GM23338 (cell line): ENCODE data around the gene UGCG. TPM values are rescaled to one million over a fixed set of nuclear protein-coding genes. Genes with fewer than 3 reads are reported as not detected.

Experiments
- ATAC-seq: fragments of 200-7000 bp; cut with Tn5 transposase; 3 replicates; pipeline ENCODE4 v1.9.1; 2020
- DNase-seq: peaks from one replicate; pipeline ENCODE4 v3.0.0-alpha.2; 2015; ENCODE audit warnings: low spot score
- H2AFZ ChIP-seq: fragments of 200-600 bp; sonication (generic); 2 replicates; pipeline ENCODE4 v1.8.0; 2016; ENCODE audit warnings: antibody characterized with exemption, mild to moderate bottlenecking, moderate library complexity
- H3F3A ChIP-seq: fragments of 200-600 bp; sonication (generic); replicated peaks from 2 replicates; pipeline ENCODE4 v1.8.0; 2017; ENCODE audit warnings: antibody characterized with exemption, mixed run types, low read depth
- H3K27ac ChIP-seq: fragments of 200-600 bp; sonication (generic); 2 replicates; pipeline ENCODE4 v1.6.1; 2016; ENCODE audit warnings: low read depth
- H3K27me3 ChIP-seq: fragments of 200-600 bp; sonication (generic); 2 replicates; pipeline ENCODE4 v1.8.0; 2016; ENCODE audit warnings: mild to moderate bottlenecking, mixed run types, moderate library complexity; ENCODE audit not compliant: insufficient read depth
- H3K36me3 ChIP-seq: fragments of 200-600 bp; sonication (generic); 2 replicates; pipeline ENCODE4 v1.8.0; 2016; ENCODE audit warnings: mild to moderate bottlenecking; ENCODE audit not compliant: insufficient read depth
- H3K4me1 ChIP-seq: fragments of 200-600 bp; sonication (generic); 2 replicates; pipeline ENCODE4 v1.8.0; 2016; ENCODE audit warnings: mild to moderate bottlenecking, moderate library complexity; ENCODE audit not compliant: insufficient read depth
- H3K4me2 ChIP-seq: fragments of 200-600 bp; sonication (generic); 2 replicates; pipeline ENCODE4 v1.7.1; 2017; ENCODE audit warnings: mixed run types
- H3K4me3 ChIP-seq: fragments of 200-600 bp; sonication (generic); 2 replicates; pipeline ENCODE4 v1.6.1; 2016; ENCODE audit warnings: mixed run types
- H3K79me2 ChIP-seq: fragments of 200-600 bp; sonication (generic); replicated peaks from 2 replicates; pipeline ENCODE4 v1.8.0; 2017; ENCODE audit warnings: mild to moderate bottlenecking; ENCODE audit not compliant: insufficient read depth
- H3K9me2 ChIP-seq: fragments of 200-600 bp; sonication (generic); 2 replicates; pipeline ENCODE4 v1.8.0; 2017; ENCODE audit not compliant: insufficient read depth
- H4K20me1 ChIP-seq: fragments of 200-600 bp; sonication (generic); replicated peaks from 2 replicates; pipeline ENCODE4 v1.8.0; 2017; ENCODE audit warnings: mild to moderate bottlenecking; ENCODE audit not compliant: insufficient read depth
- H3K27ac Mint-ChIP-seq: 2 replicates; pipeline ENCODE4 v1.8.0; 2020; ENCODE audit warnings: inconsistent platforms, mild to moderate bottlenecking, moderate library complexity, mixed read lengths
- H3K27me3 Mint-ChIP-seq: 3 replicates; pipeline ENCODE4 v1.8.0; 2022; ENCODE audit warnings: low read depth, mild to moderate bottlenecking, moderate library complexity, mixed read lengths, inconsistent platforms; ENCODE audit not compliant: insufficient read depth, poor library complexity
- H3K36me3 Mint-ChIP-seq: 3 replicates; pipeline ENCODE4 v1.8.0; 2021; ENCODE audit warnings: low read depth, mild to moderate bottlenecking, inconsistent platforms, moderate library complexity, mixed read lengths
- H3K4me1 Mint-ChIP-seq: 3 replicates; pipeline ENCODE4 v1.8.0; 2020; ENCODE audit warnings: mild to moderate bottlenecking, inconsistent platforms, mixed read lengths
- H3K4me3 Mint-ChIP-seq: 3 replicates; pipeline ENCODE4 v1.8.0; 2021; ENCODE audit warnings: moderate library complexity, mild to moderate bottlenecking, inconsistent platforms, mixed read lengths
- H3K9me3 Mint-ChIP-seq: 3 replicates; pipeline ENCODE4 v1.8.0; 2020; ENCODE audit warnings: moderate library complexity, mild to moderate bottlenecking, inconsistent platforms, mixed read lengths
- CREB1 ChIP-seq: fragments of 250-450 bp; sonication (Bioruptor Pico); IDR thresholded peaks from 2 replicates; pipeline ENCODE4 v1.5.0; 2020; ENCODE audit warnings: low read depth, mild to moderate bottlenecking, moderate library complexity
- EZH2 ChIP-seq: fragments of 200-600 bp; sonication (generic); IDR thresholded peaks from one replicate; pipeline ENCODE4 v1.8.0; 2017; ENCODE audit warnings: antibody characterized with exemption, mild to moderate bottlenecking, low read depth; ENCODE audit not compliant: unreplicated experiment
- EZH2phosphoT487 ChIP-seq: fragments of 200-600 bp; sonication (generic); IDR thresholded peaks from one replicate; pipeline ENCODE4 v1.8.1; 2018; ENCODE audit warnings: antibody characterized with exemption; ENCODE audit not compliant: unreplicated experiment
- JUNB ChIP-seq: IDR thresholded peaks from one replicate; pipeline ENCODE4 v1.6.1; 2016; ENCODE audit warnings: antibody characterized with exemption; ENCODE audit not compliant: unreplicated experiment
- NANOG ChIP-seq: IDR thresholded peaks from 2 replicates; pipeline ENCODE4 v1.6.1; 2016; ENCODE audit warnings: antibody characterized with exemption, borderline replicate concordance
- POLR2AphosphoS5 ChIP-seq: IDR thresholded peaks from 2 replicates; pipeline ENCODE4 v1.6.1; 2016; ENCODE audit warnings: antibody characterized with exemption, low read depth
- STAT1 ChIP-seq: IDR thresholded peaks from one replicate; pipeline ENCODE4 v1.6.1; 2016; ENCODE audit warnings: antibody characterized with exemption; ENCODE audit not compliant: unreplicated experiment
- ZNF114 ChIP-seq: fragments of 250-450 bp; sonication (Bioruptor Pico); IDR thresholded peaks from 2 replicates; pipeline ENCODE4 v1.5.0; 2020; ENCODE audit warnings: mild to moderate bottlenecking, moderate library complexity
- ZNF331 ChIP-seq: fragments of 250-450 bp; sonication (Bioruptor Pico); IDR thresholded peaks from 2 replicates; pipeline ENCODE4 v1.5.0; 2020; ENCODE audit warnings: low read depth, mild to moderate bottlenecking, moderate library complexity
- polyA plus RNA-seq: library from polyadenylated mRNA; unstranded; fragments of >200 nt; fragmentation: Nextera tagmentation; extraction: Ambion mirVana; gene quantifications from 2 replicates; pipeline ENCODE4 v1.2.1, GENCODE V29; 2016
- total RNA-seq: library from RNA; depleted of rRNA; stranded (reverse); fragments of >200 nt; shearing (Covaris generic); gene quantifications from 2 replicates; pipeline ENCODE4 v1.2.3, GENCODE V29; 2014
- TF ChIP-seq, protein P1 (sequence below): fragments of 250-450 bp; sonication (Bioruptor Pico); IDR thresholded peaks from 2 replicates; pipeline ENCODE4 v1.5.0; 2020; ENCODE audit warnings: mild to moderate bottlenecking, moderate library complexity
- TF ChIP-seq, protein P2 (sequence below): IDR thresholded peaks from one replicate; pipeline ENCODE4 v1.6.1; 2018; ENCODE audit warnings: antibody characterized with exemption; ENCODE audit not compliant: unreplicated experiment
- TF ChIP-seq, protein P3 (sequence below): IDR thresholded peaks from 2 replicates; pipeline ENCODE4 v1.6.1; 2016; ENCODE audit warnings: antibody characterized with exemption
- TF ChIP-seq, protein P4 (sequence below), 2 experiments: fragments of 200-600 bp in 1 of 2; sonication (generic) in 1 of 2; conservative IDR thresholded peaks; 2 replicates each; pipeline versions ENCODE4 v1.5.1 to v1.6.1; 2016 to 2017; ENCODE audit warnings: antibody characterized with exemption in 2 of 2, low read depth in 2 of 2, mild to moderate bottlenecking in 2 of 2, moderate library complexity in 1 of 2

UGCG gene
- total and polyA plus RNA-seq, 2 experiments from 2014 or later = 30.4 to 44.9 TPM

DNA sequence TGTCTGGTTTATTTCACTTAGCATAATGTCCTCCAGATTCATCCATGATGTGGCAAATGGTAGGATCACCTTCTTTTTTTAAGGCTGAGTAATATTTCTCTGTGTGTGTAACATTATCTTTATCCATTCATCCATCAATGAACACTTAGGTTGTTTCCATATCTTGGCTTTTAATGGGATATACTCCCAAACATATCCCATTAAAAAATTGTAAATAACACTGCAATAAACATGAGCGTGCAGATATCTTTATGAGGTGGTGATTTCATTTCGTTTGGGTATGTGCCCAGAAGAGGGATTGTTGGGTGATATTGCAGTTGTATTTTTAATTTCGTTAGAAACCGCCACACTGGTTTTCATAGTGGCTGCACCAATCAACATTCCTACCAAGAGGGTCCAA is 36.2 kb upstream of the UGCG start:
- H3K36me3 Mint-ChIP-seq = no peaks in the 10 kb centered on the region
- no peak overlapping the region for H3K27ac ChIP-seq
- no peaks in the 10 kb centered on the region for H3F3A ChIP-seq
- H3K27ac Mint-ChIP-seq = no peak overlapping the region
- no peaks in the 10 kb centered on the region for H3K9me2 ChIP-seq
- ATAC-seq (no peak), DNase-seq (no peak)
- H4K20me1 ChIP-seq = no peaks in the 10 kb centered on the region
- TF ChIP-seq EZH2 (no peak), STAT1 (no peak), NANOG (no peak), CREB1 (CRISPR knock-in tag) (no peak), ZNF114 (no peak), POLR2AphosphoS5 (no peak), JUNB (no peak), ZNF331 (CRISPR knock-in tag) (no peak), EZH2phosphoT487 (no peak)
- TF ChIP-seq, protein P1, sequence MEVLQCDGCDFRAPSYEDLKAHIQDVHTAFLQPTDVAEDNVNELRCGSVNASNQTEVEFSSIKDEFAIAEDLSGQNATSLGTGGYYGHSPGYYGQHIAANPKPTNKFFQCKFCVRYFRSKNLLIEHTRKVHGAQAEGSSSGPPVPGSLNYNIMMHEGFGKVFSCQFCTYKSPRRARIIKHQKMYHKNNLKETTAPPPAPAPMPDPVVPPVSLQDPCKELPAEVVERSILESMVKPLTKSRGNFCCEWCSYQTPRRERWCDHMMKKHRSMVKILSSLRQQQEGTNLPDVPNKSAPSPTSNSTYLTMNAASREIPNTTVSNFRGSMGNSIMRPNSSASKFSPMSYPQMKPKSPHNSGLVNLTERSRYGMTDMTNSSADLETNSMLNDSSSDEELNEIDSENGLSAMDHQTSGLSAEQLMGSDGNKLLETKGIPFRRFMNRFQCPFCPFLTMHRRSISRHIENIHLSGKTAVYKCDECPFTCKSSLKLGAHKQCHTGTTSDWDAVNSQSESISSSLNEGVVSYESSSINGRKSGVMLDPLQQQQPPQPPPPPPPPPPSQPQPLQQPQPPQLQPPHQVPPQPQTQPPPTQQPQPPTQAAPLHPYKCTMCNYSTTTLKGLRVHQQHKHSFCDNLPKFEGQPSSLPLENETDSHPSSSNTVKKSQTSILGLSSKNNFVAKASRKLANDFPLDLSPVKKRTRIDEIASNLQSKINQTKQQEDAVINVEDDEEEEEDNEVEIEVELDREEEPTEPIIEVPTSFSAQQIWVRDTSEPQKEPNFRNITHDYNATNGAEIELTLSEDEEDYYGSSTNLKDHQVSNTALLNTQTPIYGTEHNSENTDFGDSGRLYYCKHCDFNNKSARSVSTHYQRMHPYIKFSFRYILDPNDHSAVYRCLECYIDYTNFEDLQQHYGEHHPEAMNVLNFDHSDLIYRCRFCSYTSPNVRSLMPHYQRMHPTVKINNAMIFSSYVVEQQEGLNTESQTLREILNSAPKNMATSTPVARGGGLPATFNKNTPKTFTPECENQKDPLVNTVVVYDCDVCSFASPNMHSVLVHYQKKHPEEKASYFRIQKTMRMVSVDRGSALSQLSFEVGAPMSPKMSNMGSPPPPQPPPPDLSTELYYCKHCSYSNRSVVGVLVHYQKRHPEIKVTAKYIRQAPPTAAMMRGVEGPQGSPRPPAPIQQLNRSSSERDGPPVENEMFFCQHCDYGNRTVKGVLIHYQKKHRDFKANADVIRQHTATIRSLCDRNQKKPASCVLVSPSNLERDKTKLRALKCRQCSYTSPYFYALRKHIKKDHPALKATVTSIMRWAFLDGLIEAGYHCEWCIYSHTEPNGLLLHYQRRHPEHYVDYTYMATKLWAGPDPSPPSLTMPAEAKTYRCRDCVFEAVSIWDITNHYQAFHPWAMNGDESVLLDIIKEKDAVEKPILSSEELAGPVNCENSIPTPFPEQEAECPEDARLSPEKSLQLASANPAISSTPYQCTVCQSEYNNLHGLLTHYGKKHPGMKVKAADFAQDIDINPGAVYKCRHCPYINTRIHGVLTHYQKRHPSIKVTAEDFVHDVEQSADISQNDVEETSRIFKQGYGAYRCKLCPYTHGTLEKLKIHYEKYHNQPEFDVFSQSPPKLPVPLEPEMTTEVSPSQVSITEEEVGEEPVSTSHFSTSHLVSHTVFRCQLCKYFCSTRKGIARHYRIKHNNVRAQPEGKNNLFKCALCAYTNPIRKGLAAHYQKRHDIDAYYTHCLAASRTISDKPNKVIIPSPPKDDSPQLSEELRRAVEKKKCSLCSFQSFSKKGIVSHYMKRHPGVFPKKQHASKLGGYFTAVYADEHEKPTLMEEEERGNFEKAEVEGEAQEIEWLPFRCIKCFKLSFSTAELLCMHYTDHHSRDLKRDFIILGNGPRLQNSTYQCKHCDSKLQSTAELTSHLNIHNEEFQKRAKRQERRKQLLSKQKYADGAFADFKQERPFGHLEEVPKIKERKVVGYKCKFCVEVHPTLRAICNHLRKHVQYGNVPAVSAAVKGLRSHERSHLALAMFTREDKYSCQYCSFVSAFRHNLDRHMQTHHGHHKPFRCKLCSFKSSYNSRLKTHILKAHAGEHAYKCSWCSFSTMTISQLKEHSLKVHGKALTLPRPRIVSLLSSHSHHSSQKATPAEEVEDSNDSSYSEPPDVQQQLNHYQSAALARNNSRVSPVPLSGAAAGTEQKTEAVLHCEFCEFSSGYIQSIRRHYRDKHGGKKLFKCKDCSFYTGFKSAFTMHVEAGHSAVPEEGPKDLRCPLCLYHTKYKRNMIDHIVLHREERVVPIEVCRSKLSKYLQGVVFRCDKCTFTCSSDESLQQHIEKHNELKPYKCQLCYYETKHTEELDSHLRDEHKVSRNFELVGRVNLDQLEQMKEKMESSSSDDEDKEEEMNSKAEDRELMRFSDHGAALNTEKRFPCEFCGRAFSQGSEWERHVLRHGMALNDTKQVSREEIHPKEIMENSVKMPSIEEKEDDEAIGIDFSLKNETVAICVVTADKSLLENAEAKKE (CRISPR knock-in tag) = no peak
- TF ChIP-seq, protein P2, sequence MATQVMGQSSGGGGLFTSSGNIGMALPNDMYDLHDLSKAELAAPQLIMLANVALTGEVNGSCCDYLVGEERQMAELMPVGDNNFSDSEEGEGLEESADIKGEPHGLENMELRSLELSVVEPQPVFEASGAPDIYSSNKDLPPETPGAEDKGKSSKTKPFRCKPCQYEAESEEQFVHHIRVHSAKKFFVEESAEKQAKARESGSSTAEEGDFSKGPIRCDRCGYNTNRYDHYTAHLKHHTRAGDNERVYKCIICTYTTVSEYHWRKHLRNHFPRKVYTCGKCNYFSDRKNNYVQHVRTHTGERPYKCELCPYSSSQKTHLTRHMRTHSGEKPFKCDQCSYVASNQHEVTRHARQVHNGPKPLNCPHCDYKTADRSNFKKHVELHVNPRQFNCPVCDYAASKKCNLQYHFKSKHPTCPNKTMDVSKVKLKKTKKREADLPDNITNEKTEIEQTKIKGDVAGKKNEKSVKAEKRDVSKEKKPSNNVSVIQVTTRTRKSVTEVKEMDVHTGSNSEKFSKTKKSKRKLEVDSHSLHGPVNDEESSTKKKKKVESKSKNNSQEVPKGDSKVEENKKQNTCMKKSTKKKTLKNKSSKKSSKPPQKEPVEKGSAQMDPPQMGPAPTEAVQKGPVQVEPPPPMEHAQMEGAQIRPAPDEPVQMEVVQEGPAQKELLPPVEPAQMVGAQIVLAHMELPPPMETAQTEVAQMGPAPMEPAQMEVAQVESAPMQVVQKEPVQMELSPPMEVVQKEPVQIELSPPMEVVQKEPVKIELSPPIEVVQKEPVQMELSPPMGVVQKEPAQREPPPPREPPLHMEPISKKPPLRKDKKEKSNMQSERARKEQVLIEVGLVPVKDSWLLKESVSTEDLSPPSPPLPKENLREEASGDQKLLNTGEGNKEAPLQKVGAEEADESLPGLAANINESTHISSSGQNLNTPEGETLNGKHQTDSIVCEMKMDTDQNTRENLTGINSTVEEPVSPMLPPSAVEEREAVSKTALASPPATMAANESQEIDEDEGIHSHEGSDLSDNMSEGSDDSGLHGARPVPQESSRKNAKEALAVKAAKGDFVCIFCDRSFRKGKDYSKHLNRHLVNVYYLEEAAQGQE = no peak
- TF ChIP-seq, protein P3, sequence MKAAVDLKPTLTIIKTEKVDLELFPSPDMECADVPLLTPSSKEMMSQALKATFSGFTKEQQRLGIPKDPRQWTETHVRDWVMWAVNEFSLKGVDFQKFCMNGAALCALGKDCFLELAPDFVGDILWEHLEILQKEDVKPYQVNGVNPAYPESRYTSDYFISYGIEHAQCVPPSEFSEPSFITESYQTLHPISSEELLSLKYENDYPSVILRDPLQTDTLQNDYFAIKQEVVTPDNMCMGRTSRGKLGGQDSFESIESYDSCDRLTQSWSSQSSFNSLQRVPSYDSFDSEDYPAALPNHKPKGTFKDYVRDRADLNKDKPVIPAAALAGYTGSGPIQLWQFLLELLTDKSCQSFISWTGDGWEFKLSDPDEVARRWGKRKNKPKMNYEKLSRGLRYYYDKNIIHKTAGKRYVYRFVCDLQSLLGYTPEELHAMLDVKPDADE = no peak
- TF ChIP-seq, protein P4, sequence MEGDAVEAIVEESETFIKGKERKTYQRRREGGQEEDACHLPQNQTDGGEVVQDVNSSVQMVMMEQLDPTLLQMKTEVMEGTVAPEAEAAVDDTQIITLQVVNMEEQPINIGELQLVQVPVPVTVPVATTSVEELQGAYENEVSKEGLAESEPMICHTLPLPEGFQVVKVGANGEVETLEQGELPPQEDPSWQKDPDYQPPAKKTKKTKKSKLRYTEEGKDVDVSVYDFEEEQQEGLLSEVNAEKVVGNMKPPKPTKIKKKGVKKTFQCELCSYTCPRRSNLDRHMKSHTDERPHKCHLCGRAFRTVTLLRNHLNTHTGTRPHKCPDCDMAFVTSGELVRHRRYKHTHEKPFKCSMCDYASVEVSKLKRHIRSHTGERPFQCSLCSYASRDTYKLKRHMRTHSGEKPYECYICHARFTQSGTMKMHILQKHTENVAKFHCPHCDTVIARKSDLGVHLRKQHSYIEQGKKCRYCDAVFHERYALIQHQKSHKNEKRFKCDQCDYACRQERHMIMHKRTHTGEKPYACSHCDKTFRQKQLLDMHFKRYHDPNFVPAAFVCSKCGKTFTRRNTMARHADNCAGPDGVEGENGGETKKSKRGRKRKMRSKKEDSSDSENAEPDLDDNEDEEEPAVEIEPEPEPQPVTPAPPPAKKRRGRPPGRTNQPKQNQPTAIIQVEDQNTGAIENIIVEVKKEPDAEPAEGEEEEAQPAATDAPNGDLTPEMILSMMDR (conservative IDR thresholded peaks at IDR 0.05; ENCODE audit: low read depth in 2 of 2) = no peak
- no peaks in the 10 kb centered on the region for H3K79me2 ChIP-seq
- H3K4me1 Mint-ChIP-seq = no peaks in the 10 kb centered on the region
- H3K4me1 ChIP-seq = no peaks in the 10 kb centered on the region
- no peak overlapping the region for H3K4me3 Mint-ChIP-seq
- no peak overlapping the region for H3K4me2 ChIP-seq
- peaks cover 5% of the 10 kb centered on the region for H3K27me3 Mint-ChIP-seq
- H3K27me3 ChIP-seq = no peaks in the 10 kb centered on the region
- H3K4me3 ChIP-seq = no peak overlapping the region
- no peaks in the 10 kb centered on the region for H3K36me3 ChIP-seq
- H3K9me3 Mint-ChIP-seq = peaks cover 3% of the 10 kb centered on the region; the same call in 1 of the 3 replicates
- no peak overlapping the region for H2AFZ ChIP-seq
